OCI-M2 (cell line): ENCODE results near the gene UBXN4.
"Not testable (repeated sequence)": the region's sequence is repeated elsewhere in the genome, so short reads cannot be mapped to it uniquely, and the experiment has no call there.

ENCODE experiments used
- DNase-seq: peaks from one replicate; lab custom pipeline; 2025; ENCODE audit not compliant: unreplicated experiment; lab: John Stamatoyannopoulos, UW

UBXN4 gene

GRCh38 chr2:135803278-135803677 is 61.6 kb downstream of the UBXN4 start:
- no peak for DNase-seq

DNA sequence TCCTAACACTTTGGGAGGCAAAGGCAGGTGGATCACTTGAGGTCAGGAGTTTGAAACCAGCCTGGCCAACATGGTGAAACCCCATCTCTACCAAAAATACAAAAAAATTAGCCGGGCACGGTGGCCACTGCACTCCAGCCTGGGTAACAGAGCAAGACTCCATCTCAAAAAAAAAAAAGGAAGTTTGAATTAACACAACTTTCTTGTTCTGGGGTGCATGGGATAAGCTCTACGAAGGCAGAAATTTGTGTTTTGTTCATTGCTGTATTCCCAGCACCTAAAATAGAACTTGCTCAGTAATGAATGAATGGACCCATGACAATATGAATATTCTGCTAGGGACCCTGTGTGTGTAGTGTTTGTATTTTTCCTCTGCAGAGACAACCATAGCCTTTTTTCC is 66.2 kb downstream of the UBXN4 start:
- not testable (repeated sequence) for DNase-seq

DNA sequence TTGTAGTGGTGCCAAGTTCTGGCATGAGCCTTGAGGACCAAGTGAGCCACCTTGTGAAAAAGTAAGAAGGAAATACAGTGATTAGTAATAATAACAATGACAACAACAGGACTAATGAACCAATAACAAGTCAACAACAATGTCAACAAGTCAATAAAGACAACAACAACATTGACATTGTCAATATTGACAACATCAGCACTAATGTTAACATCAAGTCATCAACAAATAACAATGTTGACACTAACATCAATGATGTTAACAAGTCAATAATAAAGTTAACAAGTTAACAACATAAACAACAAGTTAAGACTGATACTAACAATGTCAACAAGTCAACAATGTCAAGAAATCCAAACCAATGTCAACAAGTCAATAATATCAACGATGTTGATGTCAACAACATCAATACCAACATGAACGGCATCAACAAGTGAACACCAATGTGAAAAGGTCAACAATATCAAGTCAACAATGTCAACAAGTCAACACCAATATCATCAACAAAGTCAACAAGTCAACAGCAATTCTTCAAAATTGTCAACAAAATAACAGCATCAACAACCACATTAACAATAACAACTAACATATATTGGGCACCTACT is 71.4 kb downstream of the UBXN4 start:
- DNase-seq = no peak

GRCh38 chr2:135815269-135815668 is 73.6 kb downstream of the UBXN4 start:
- no peak for DNase-seq

- DNase-seq = no peak
Measured at GRCh38 chr2:135817466-135817865, 75.8 kb downstream of the UBXN4 start.

DNA sequence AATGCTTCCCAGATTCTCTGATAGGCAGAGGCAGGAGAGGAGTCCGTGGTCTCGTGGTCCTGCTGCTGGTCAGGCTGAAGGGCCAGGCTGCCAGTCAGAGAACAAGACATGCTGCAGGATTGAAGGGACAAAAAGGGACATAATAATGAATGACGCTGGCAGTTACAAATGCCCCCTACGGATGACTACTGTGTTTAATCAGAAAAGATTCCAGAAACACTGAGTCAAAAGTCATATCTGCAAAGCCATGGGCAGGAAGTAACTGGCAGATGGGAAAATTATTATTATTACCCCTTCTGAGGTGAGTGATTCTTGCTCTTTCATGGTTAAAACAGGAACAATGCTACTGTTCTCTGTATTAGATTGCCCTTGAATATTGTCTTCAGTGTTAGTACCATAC is 76.3 kb downstream of the UBXN4 start:
- no peak for DNase-seq

- no peak for DNase-seq
Measured at GRCh38 chr2:135818937-135819610, 77.4 kb downstream of the UBXN4 start.

- DNase-seq = no peak
Measured at GRCh38 chr2:135820003-135820618, 78.5 kb downstream of the UBXN4 start.

- DNase-seq = no peak
Measured at GRCh38 chr2:135821190-135821589, 79.5 kb downstream of the UBXN4 start.

GRCh38 chr2:135822855-135823254 is 81.2 kb downstream of the UBXN4 start:
- no peak for DNase-seq

DNA sequence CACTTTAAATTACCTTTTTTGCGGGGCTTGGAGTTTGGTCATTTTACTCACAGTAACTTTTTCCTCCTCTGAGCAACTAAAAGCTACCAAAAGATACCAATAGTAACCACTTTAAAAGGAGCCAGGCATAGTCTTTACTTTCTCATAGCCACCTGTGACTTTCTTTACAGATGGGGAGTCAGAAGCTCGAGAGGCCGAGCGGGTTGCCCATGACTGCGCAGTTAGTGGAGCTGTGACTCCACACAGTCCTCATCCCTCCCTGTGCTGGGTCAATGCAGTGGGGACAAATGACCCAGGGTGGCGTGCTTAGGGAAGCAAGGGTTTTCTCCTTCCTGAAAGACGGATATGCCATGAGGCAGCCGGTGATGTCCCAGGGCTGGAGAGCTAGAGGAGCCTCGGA is 83.5 kb downstream of the UBXN4 start:
- DNase-seq = no peak

- DNase-seq = no peak
Measured at GRCh38 chr2:135825550-135826176, 84.0 kb downstream of the UBXN4 start.

GRCh38 chr2:135826544-135826943 is 84.9 kb downstream of the UBXN4 start:
- no peak for DNase-seq

- no peak for DNase-seq
Measured at GRCh38 chr2:135829378-135830135, 87.9 kb downstream of the UBXN4 start.

DNA sequence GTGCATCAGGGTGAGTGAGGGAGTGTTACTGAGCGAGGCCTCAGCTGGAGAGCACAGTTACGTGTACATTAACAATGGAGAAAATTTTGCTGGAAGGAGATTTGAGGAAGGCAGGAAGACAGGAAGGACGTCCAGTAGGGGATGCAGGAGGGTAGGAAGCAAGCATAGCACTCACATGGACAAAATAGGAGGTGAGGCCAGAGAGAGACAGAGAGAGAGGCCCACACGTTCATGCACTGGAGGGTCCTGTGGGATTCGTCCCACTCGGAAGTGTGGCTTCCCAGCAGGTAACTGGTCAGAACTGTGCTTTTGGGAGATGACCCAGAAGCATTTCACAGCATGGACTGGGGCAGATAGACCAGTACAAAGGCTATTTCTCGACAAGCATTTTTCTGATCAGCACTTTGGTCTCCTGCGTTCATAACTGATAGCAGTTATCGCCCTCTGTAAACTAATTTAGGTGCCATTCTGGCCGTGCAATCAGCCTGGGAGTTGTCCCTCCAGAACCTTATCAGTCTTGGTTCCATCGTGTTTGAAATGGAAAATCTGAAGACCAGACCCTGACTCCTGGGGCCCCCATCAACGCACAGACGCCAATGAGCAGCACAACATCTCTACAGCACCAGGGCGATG is 89.6 kb downstream of the UBXN4 start:
- no peak for DNase-seq

GRCh38 chr2:135832891-135833290 is 91.2 kb downstream of the UBXN4 start:
- no peak for DNase-seq
